GM12878 (cell line): ENCODE data around the gene NR2F6. TPM values are rescaled to one million over a fixed set of nuclear protein-coding genes. Genes with fewer than 3 reads are reported as not detected.

Experiments
- ATAC-seq: fragments of 200-7000 bp; cut with Tn5 transposase; 3 replicates; pipeline ENCODE4 v1.9.1; 2020; ENCODE audit warnings: mild to moderate bottlenecking, moderate library complexity
- Bru-seq: library from RNA; stranded (reverse); fragments of 400-500 nt; gene quantifications from one replicate; lab custom pipeline; 2021; lab: Mats Ljungman, UMichigan
- BruChase-seq, 2 experiments: library from RNA; stranded (reverse); fragments of 400-500 nt; gene quantifications; one replicate each; lab custom pipeline; 2021; lab: Mats Ljungman, UMichigan
- BruUV-seq: library from RNA; stranded (reverse); fragments of 400-500 nt; replicated peaks from 2 replicates; lab custom pipeline; 2021; lab: Mats Ljungman, UMichigan
- CTCF ChIA-PET: fragments of 300-600 bp; sonication (Branson Sonifier 250); formaldehyde crosslinking; extraction: SDS; loops from one replicate; lab custom pipeline; 2021; ENCODE audit warnings: inconsistent platforms; lab: Yijun Ruan, JAX
- POLR2A ChIA-PET: fragments of 350-600 bp; formaldehyde crosslinking; extraction: SDS; loops from one replicate; lab custom pipeline; 2021; ENCODE audit warnings: inconsistent platforms; lab: Charles Lee
- RAD21 ChIA-PET: fragments of 300-600 bp; sonication (Branson Sonifier 250); formaldehyde crosslinking; loops from one replicate; lab custom pipeline; 2023; ENCODE audit warnings: antibody characterized with exemption; ENCODE audit not compliant: unreplicated experiment; lab: Charles Lee
- SMC1A ChIA-PET: fragments of 300-600 bp; sonication (Branson Sonifier 250); formaldehyde crosslinking; loops from one replicate; lab custom pipeline; 2023; ENCODE audit not compliant: unreplicated experiment, uncharacterized antibody; lab: Charles Lee
- DNase-seq: peaks from one replicate; pipeline ENCODE4 v3.0.0-alpha.2; 2011; ENCODE audit warnings: low read depth, low spot score
- FAIRE-seq: peaks from 3 replicates; lab custom pipeline; 2011; peaks lifted over from hg19 to GRCh38; lab: Jason Lieb, UNC
- H2AFZ ChIP-seq: 2 replicates; pipeline ENCODE4 v1.6.0; 2011; ENCODE audit warnings: low read depth, low read length, control low read depth; ENCODE audit not compliant: control insufficient read depth
- H3K27ac ChIP-seq: 2 replicates; pipeline ENCODE4 v1.5.1; 2011; ENCODE audit warnings: control low read depth; ENCODE audit not compliant: control insufficient read depth, insufficient read depth
- H3K27me3 ChIP-seq, 2 experiments: replicated peaks in 1 of 2; 2 replicates each; pipeline versions ENCODE4 v1.6.0 to v1.6.1; 2011; ENCODE audit warnings: low read length in 1 of 2; ENCODE audit not compliant: control insufficient read depth in 2 of 2, insufficient read depth in 2 of 2
- H3K36me3 ChIP-seq, 2 experiments: 2 replicates each; pipeline ENCODE4 v1.5.1; 2011; ENCODE audit warnings: low read length in 1 of 2; ENCODE audit not compliant: control insufficient read depth in 2 of 2, insufficient read depth in 2 of 2
- H3K4me1 ChIP-seq: 2 replicates; pipeline ENCODE4 v1.6.1; 2011; ENCODE audit warnings: mild to moderate bottlenecking, low read length, moderate library complexity, mixed read lengths; ENCODE audit not compliant: control insufficient read depth, insufficient read depth
- H3K4me2 ChIP-seq: 2 replicates; pipeline ENCODE4 v1.6.0; 2011; ENCODE audit warnings: control low read depth; ENCODE audit not compliant: control insufficient read depth, insufficient read depth
- H3K4me3 ChIP-seq: fragments of 200-600 bp; sonication (generic); 2 replicates; pipeline ENCODE4 v1.5.1; 2016
- H3K79me2 ChIP-seq: 2 replicates; pipeline ENCODE4 v1.6.0; 2011; ENCODE audit warnings: low read length; ENCODE audit not compliant: control insufficient read depth, insufficient read depth
- H3K9ac ChIP-seq: 2 replicates; pipeline ENCODE4 v1.8.0; 2011; ENCODE audit warnings: low read length, control low read depth, mixed read lengths; ENCODE audit not compliant: control insufficient read depth, insufficient read depth
- H3K9me3 ChIP-seq: replicated peaks from 3 replicates; pipeline ENCODE4 v1.5.1; 2011; ENCODE audit warnings: mild to moderate bottlenecking, low read length; ENCODE audit not compliant: control insufficient read depth, insufficient read depth
- H4K20me1 ChIP-seq: 2 replicates; pipeline ENCODE4 v1.6.0; 2011; ENCODE audit not compliant: control insufficient read depth, insufficient read depth
- EGR1 ChIP-seq, 2 experiments: IDR thresholded peaks; 1 replicate in 1 of 2; 2 replicates in 1 of 2; pipeline ENCODE4 v1.6.1; 2011 to 2012; ENCODE audit warnings: low read depth in 2 of 2, low read length in 2 of 2, borderline replicate concordance in 1 of 2, mild to moderate bottlenecking in 1 of 2, moderate library complexity in 1 of 2
- ETV6 ChIP-seq, 2 experiments: fragments of 450-650 bp in 1 of 2; IDR thresholded peaks in 1 of 2; conservative IDR thresholded peaks in 1 of 2; 2 replicates each; pipeline ENCODE4 v1.6.1; 2014; ENCODE audit warnings: antibody characterized with exemption in 1 of 2, borderline replicate concordance in 1 of 2, low read depth in 1 of 2, mild to moderate bottlenecking in 1 of 2, moderate library complexity in 1 of 2
- EZH2 ChIP-seq: IDR thresholded peaks from 2 replicates; pipeline ENCODE4 v1.6.1; 2012; ENCODE audit warnings: low read depth, mild to moderate bottlenecking, control low read depth, inconsistent platforms, low read length, borderline replicate concordance; ENCODE audit not compliant: control insufficient read depth
- TCF3 ChIP-seq: IDR thresholded peaks from 2 replicates; pipeline ENCODE4 v1.6.1; 2012; ENCODE audit warnings: low read depth, mild to moderate bottlenecking, low read length, borderline replicate concordance; ENCODE audit not compliant: insufficient read depth
- YY1 ChIP-seq: IDR thresholded peaks from 2 replicates; pipeline ENCODE4 v1.6.1; 2011; ENCODE audit warnings: low read depth, mild to moderate bottlenecking, low read length
- ZSCAN29 ChIP-seq: fragments of 450-650 bp; IDR thresholded peaks from 2 replicates; pipeline ENCODE4 v1.6.1; 2017; ENCODE audit warnings: mild to moderate bottlenecking, moderate library complexity
- WGBS: methylation state at CpG from one replicate; pipeline ENCODE4 v1.1.6; 2016; ENCODE audit warnings: low lambda C conversion rate; ENCODE audit not compliant: insufficient replicate concordance, insufficient coverage; ENCODE audit errors: missing lambda C conversion rate; 5-methylcytosine and 5-hydroxymethylcytosine counted together
- in situ Hi-C: fragments of 300-500 bp; cut with MboI; formaldehyde crosslinking; loops from 9 replicates; pipeline ENCODE4 v1.14.3; 2018; ENCODE audit warnings: mixed read lengths
- intact Hi-C: fragments of 100-400 bp; cut with micrococcal nuclease; formaldehyde crosslinking; loops from one replicate; pipeline ENCODE4 v1.14.2; 2022; ENCODE audit not compliant: unreplicated experiment
- long read RNA-seq, 2 experiments: library from polyadenylated mRNA; unstranded; transcript quantifications; one replicate each; pipeline ENCODE4 v2.0.0, GENCODE V29; 2019 to 2020
- polyA minus RNA-seq, 3 experiments: library from RNA; depleted of rRNA, polyadenylated mRNA; stranded (reverse); fragments of >200 nt; gene quantifications; 2 replicates each; pipeline ENCODE4 v1.2.3, GENCODE V29; 2011
- polyA plus RNA-seq, 11 experiments: library from polyadenylated mRNA; depleted of rRNA in 4 of 11; unstranded in 6 of 11; stranded (reverse) in 5 of 11; fragments of >200 nt; fragmentation: Nextera tagmentation in 4 of 11; fragmentation: Illumina TruSeq in 1 of 11; extraction: Ambion mirVana in 4 of 11; extraction: Trizol in 1 of 11; gene quantifications; 1 replicate in 1 of 11; 2 replicates in 10 of 11; pipeline versions ENCODE4 v1.2.1 to v1.2.3, GENCODE V29; 2011 to 2016; ENCODE audit warnings: inconsistent platforms in 2 of 11, missing spikeins in 2 of 11, low read depth in 1 of 11
- total RNA-seq, 4 experiments: library from RNA; depleted of rRNA in 3 of 4; stranded (reverse); fragments of >200 nt in 3 of 4; fragmentation: Illumina TruSeq in 1 of 4; extraction: Trizol in 1 of 4; gene quantifications; 2 replicates each; pipeline versions ENCODE4 v1.2.1 to v1.2.3, GENCODE V29; 2013 to 2021

The NR2F6 gene
- 4.8 and 4.9 TPM in 2 replicates for total RNA-seq (2013; cell fraction: nucleolus; rRNA removed)
- total RNA-seq (2014; rRNA removed) (11.8 and 12.8 TPM in 2 replicates), total RNA-seq (2014; rRNA removed; fragmentation: Illumina TruSeq; extraction: Trizol) (2.3 and 2.7 TPM in 2 replicates), total RNA-seq (2021) (13.3 and 15.5 TPM in 2 replicates), polyA plus RNA-seq (2011; rRNA removed) (1.7 and 3.9 TPM in 2 replicates), polyA plus RNA-seq (2014; fragmentation: Illumina TruSeq; extraction: Trizol) (0.48 and 1.4 TPM in 2 replicates), polyA plus RNA-seq (2014; fragmentation: Nextera tagmentation; extraction: Ambion mirVana) (under 1 TPM; 0.18 to 0.75 TPM), polyA plus RNA-seq (2014; rRNA removed) (11.3 and 14.1 TPM in 2 replicates), polyA plus RNA-seq (2016; fragmentation: Nextera tagmentation; extraction: Ambion mirVana) (1 to 10 TPM; 8.4 to 8.6 TPM), polyA minus RNA-seq (2011; rRNA and poly(A)+ RNA removed) (2.1 and 3.1 TPM in 2 replicates), Bru-seq, nascent RNA (percentile 52 among the genes with signal in this experiment), BruChase-seq, experiment 1, labeled RNA remaining after a 6-hour chase (percentile 59 among the genes with signal in this experiment), BruChase-seq, experiment 2, labeled RNA remaining after a 2-hour chase (percentile 65 among the genes with signal in this experiment)
- 0.62 TPM for polyA plus RNA-seq (2011; ENCODE audit: low read depth)
- polyA plus RNA-seq (2011; cell fraction: cytosol; rRNA removed), result 5.8 and 10.7 TPM in 2 replicates
- 7.8 and 12.0 TPM in 2 replicates for polyA plus RNA-seq (2011; cell fraction: nucleus; rRNA removed)
- 4.0 and 5.0 TPM in 2 replicates for polyA plus RNA-seq (2012)
- 6.3 and 6.9 TPM in 2 replicates for polyA minus RNA-seq (2011; cell fraction: cytosol; rRNA and poly(A)+ RNA removed)
- polyA minus RNA-seq (2011; cell fraction: nucleus; rRNA and poly(A)+ RNA removed), result 2.2 and 4.7 TPM in 2 replicates
- long read RNA-seq, experiment 1, partial matches to known transcripts, result 12 of 13 reads
- long read RNA-seq, experiment 1, other reads (novel, unspliced or antisense), result 0 of 13 reads
- long read RNA-seq, experiment 2, partial matches to known transcripts, result 2 of 2 reads
- long read RNA-seq, experiment 2, other reads (novel, unspliced or antisense), result 0 of 2 reads

- BruUV-seq, result no TSS peak
- in situ Hi-C loops, result no loop called here
- no peak for TF ChIP-seq EZH2
- 0 out of 2 replicates have a peak, but pooled peaks have one; percentile 11 for TF ChIP-seq TCF3
- TF ChIP-seq YY1, result peak; percentile 14; the same call in 1 of the 2 replicates
- peak in 1 of 2 experiments; percentile 40; a peak in 2 of 3 replicates for TF ChIP-seq EGR1 (IDR thresholded peaks at IDR 0.05; ENCODE audit: borderline replicate concordance in 1 of 2, low read depth in 2 of 2, low read length in 2 of 2)
- peak; percentile 16; the same call in 1 of the 2 replicates for TF ChIP-seq ZSCAN29
- TF ChIP-seq ETV6 (conservative IDR thresholded peaks at IDR 0.05 in 1 of 2, IDR thresholded peaks at IDR 0.05 in 1 of 2; ENCODE audit: borderline replicate concordance in 1 of 2, low read depth in 1 of 2), result no peak
- TF ChIP-seq, all 136 proteins: peak for 4
- H3K36me3 ChIP-seq, result no peaks in the 10 kb centered on the region
- peak within 1 kb of the TSS; percentile 42 for H3K27ac ChIP-seq
- no peak for FAIRE-seq
- no peak; the same call in 2 of the 3 replicates for ATAC-seq
- H3K4me1 ChIP-seq, result peaks cover 14% of the 10 kb centered on the region
- no peaks in the 10 kb centered on the region for H3K27me3 ChIP-seq
- ChIA-PET SMC1A (no interaction called here), RAD21 (no interaction called here), POLR2A (interaction anchor here (1.4 kb wide), 1 partner anchor 11 kb away, joined by 3 read pairs; no protein-coding TSS in a partner anchor), CTCF (no interaction called here)
- H3K9ac ChIP-seq, result peak within 1 kb of the TSS; percentile 73
- no peaks in the 10 kb centered on the region for H4K20me1 ChIP-seq
- WGBS, result no CpG with 5 or more reads among the region's 72 CpGs
- H2AFZ ChIP-seq, result peak within 1 kb of the TSS; percentile 78
- peaks cover 7% of the 10 kb centered on the region for H3K79me2 ChIP-seq
- peak within 1 kb of the TSS; percentile 70 for H3K4me3 ChIP-seq
- H3K4me2 ChIP-seq, result peak within 1 kb of the TSS; percentile 81
- intact Hi-C loops, result no loop called here
- no peak for DNase-seq
- H3K9me3 ChIP-seq, result no peaks in the 10 kb centered on the region
These were observed at the start of gene NR2F6 for GRCh38 chr19:17245535-17245984. Gene NR2F6, minus strand, starts transcription at chr19:17245919. Its CDS starts 699 bp downstream, at chr19:17245220.
